Liver (tissue), 9 donors: ENCODE measurements around the gene AOPEP. TPM values are rescaled to one million over a fixed set of nuclear protein-coding genes. Genes with fewer than 3 reads are reported as not detected.

ENCODE experiments used
- DNase-seq: peaks from one replicate; pipeline ENCODE4 v3.0.0-alpha.2; 2017; ENCODE audit warnings: low spot score
- H3K27ac ChIP-seq, 2 donors: one replicate each; pipeline ENCODE4 v1.7.0; 2013; ENCODE audit warnings: inconsistent platforms in 2 of 2, low read length in 2 of 2, control low read depth in 1 of 2, low read depth in 1 of 2, mild to moderate bottlenecking in 1 of 2
- H3K27me3 ChIP-seq, 4 donors: one replicate each; pipeline versions ENCODE4 v1.6.1 to v1.7.0; 2013; ENCODE audit warnings: low read length in 3 of 4, inconsistent platforms in 1 of 4, mild to moderate bottlenecking in 1 of 4, moderate library complexity in 1 of 4; ENCODE audit not compliant: control insufficient read depth in 4 of 4, insufficient read depth in 4 of 4
- H3K36me3 ChIP-seq, 4 donors: one replicate each; pipeline versions ENCODE4 v1.6.1 to v1.7.0; 2013; ENCODE audit warnings: low read length in 3 of 4, mild to moderate bottlenecking in 3 of 4, low read depth in 1 of 4, moderate library complexity in 1 of 4; ENCODE audit not compliant: control insufficient read depth in 4 of 4, insufficient read depth in 3 of 4
- H3K4me1 ChIP-seq, 4 donors: one replicate each; pipeline versions ENCODE4 v1.6.1 to v1.7.0; 2013; ENCODE audit warnings: low read length in 3 of 4, mild to moderate bottlenecking in 3 of 4, moderate library complexity in 1 of 4; ENCODE audit not compliant: control insufficient read depth in 4 of 4, insufficient read depth in 4 of 4
- H3K4me3 ChIP-seq, 3 donors: one replicate each; pipeline versions ENCODE4 v1.6.1 to v1.7.0; 2013; ENCODE audit warnings: low read length in 3 of 3, control low read depth in 1 of 3, low read depth in 1 of 3, mild to moderate bottlenecking in 1 of 3
- H3K9ac ChIP-seq, 2 donors: one replicate each; pipeline ENCODE4 v1.7.0; 2013; ENCODE audit warnings: low read length in 2 of 2, mild to moderate bottlenecking in 2 of 2, moderate library complexity in 2 of 2, control low read depth in 1 of 2, low read depth in 1 of 2
- H3K9me3 ChIP-seq, 4 donors: one replicate each; pipeline versions ENCODE4 v1.6.1 to v1.7.0; 2013; ENCODE audit warnings: low read length in 3 of 4; ENCODE audit not compliant: control insufficient read depth in 4 of 4
- EGR1 ChIP-seq, 2 donors: IDR thresholded peaks; 2 replicates each; pipeline ENCODE4 v1.6.1; 2016 to 2018; ENCODE audit warnings: antibody characterized with exemption in 2 of 2, low read depth in 2 of 2
- FOXA1 ChIP-seq: IDR thresholded peaks from 2 replicates; pipeline ENCODE4 v1.6.1; 2016; ENCODE audit warnings: antibody characterized with exemption
- FOXA2 ChIP-seq: IDR thresholded peaks from 2 replicates; pipeline ENCODE4 v1.6.1; 2016; ENCODE audit warnings: antibody characterized with exemption
- GABPA ChIP-seq, 2 donors: IDR thresholded peaks in 1 of 2; conservative IDR thresholded peaks in 1 of 2; 2 replicates each; pipeline ENCODE4 v1.6.1; 2016; ENCODE audit warnings: antibody characterized with exemption in 2 of 2, mild to moderate bottlenecking in 1 of 2, moderate library complexity in 1 of 2
- HNF4A ChIP-seq, 2 donors: conservative IDR thresholded peaks; 2 replicates each; pipeline ENCODE4 v1.6.1; 2016; ENCODE audit warnings: antibody characterized with exemption in 2 of 2, mild to moderate bottlenecking in 2 of 2
- HNF4G ChIP-seq: IDR thresholded peaks from 2 replicates; pipeline ENCODE4 v1.6.1; 2016; ENCODE audit warnings: antibody characterized with exemption
- JUND ChIP-seq, 2 donors: IDR thresholded peaks; 2 replicates each; pipeline ENCODE4 v1.6.1; 2016; ENCODE audit warnings: antibody characterized with exemption in 2 of 2
- NR2F2 ChIP-seq: IDR thresholded peaks from 2 replicates; pipeline ENCODE4 v1.6.1; 2016; ENCODE audit warnings: antibody characterized with exemption
- RAD21 ChIP-seq, 2 donors: IDR thresholded peaks; 2 replicates each; pipeline ENCODE4 v1.6.1; 2016; ENCODE audit warnings: antibody characterized with exemption in 2 of 2, mild to moderate bottlenecking in 2 of 2
- RXRA ChIP-seq, 2 donors: IDR thresholded peaks; 2 replicates each; pipeline ENCODE4 v1.6.1; 2017 to 2018; ENCODE audit warnings: antibody characterized with exemption in 2 of 2, mild to moderate bottlenecking in 1 of 2
- SP1 ChIP-seq: IDR thresholded peaks from 2 replicates; pipeline ENCODE4 v1.6.1; 2018; ENCODE audit warnings: antibody characterized with exemption, mild to moderate bottlenecking
- TAF1 ChIP-seq: conservative IDR thresholded peaks from 2 replicates; pipeline ENCODE4 v1.6.1; 2016; ENCODE audit warnings: antibody characterized with exemption, mild to moderate bottlenecking
- YY1 ChIP-seq: IDR thresholded peaks from 2 replicates; pipeline ENCODE4 v1.6.1; 2016; ENCODE audit warnings: antibody characterized with exemption, mild to moderate bottlenecking
- WGBS: extraction: QIAGEN DNeasy Blood & Tissue Kit; methylation state at CpG from one replicate; pipeline ENCODE4 v1.1.7; 2013; 5-methylcytosine and 5-hydroxymethylcytosine counted together
- polyA plus RNA-seq, 2 donors: library from polyadenylated mRNA; stranded (reverse) in 1 of 2; unstranded in 1 of 2; fragments of 200-250 nt in 1 of 2; fragments of >200 nt in 1 of 2; fragmentation: Nextera tagmentation in 1 of 2; extraction: Ambion mirVana in 1 of 2; gene quantifications; one replicate each; pipeline versions ENCODE4 v1.2.1 to v1.2.3, GENCODE V29; 2013 to 2015
- total RNA-seq, 2 donors: library from RNA; depleted of rRNA; stranded (reverse); fragments of >200 nt; gene quantifications; one replicate each; pipeline ENCODE4 v1.2.3, GENCODE V29; 2014
- TF ChIP-seq, protein P1 (sequence below): IDR thresholded peaks from 2 replicates; pipeline ENCODE4 v1.6.1; 2016; ENCODE audit warnings: antibody characterized with exemption
- TF ChIP-seq, protein P2 (sequence below): IDR thresholded peaks from 2 replicates; pipeline ENCODE4 v1.6.1; 2016; ENCODE audit warnings: antibody characterized with exemption
- TF ChIP-seq, protein P3 (sequence below): IDR thresholded peaks from 2 replicates; pipeline ENCODE4 v1.6.1; 2016; ENCODE audit warnings: antibody characterized with exemption
- TF ChIP-seq, protein P4 (sequence below): fragments of 150-350 bp; IDR thresholded peaks from 2 replicates; pipeline ENCODE4 v1.5.1; 2017; ENCODE audit warnings: improper control_type of control experiment, low read depth, low read length; ENCODE audit not compliant: missing input control
- TF ChIP-seq, protein P5 (sequence below): IDR thresholded peaks from 2 replicates; pipeline ENCODE4 v1.6.1; 2016; ENCODE audit warnings: antibody characterized with exemption, mild to moderate bottlenecking
- donor health status: healthy.
- donor health status: healthy.
- donor health status: healthy.
- donor health status: healthy.
- donor health status: healthy.

The AOPEP gene
- total and polyA plus RNA-seq, 4 donors: 22.2 to 77.1 (median 34.8) TPM

DNA sequence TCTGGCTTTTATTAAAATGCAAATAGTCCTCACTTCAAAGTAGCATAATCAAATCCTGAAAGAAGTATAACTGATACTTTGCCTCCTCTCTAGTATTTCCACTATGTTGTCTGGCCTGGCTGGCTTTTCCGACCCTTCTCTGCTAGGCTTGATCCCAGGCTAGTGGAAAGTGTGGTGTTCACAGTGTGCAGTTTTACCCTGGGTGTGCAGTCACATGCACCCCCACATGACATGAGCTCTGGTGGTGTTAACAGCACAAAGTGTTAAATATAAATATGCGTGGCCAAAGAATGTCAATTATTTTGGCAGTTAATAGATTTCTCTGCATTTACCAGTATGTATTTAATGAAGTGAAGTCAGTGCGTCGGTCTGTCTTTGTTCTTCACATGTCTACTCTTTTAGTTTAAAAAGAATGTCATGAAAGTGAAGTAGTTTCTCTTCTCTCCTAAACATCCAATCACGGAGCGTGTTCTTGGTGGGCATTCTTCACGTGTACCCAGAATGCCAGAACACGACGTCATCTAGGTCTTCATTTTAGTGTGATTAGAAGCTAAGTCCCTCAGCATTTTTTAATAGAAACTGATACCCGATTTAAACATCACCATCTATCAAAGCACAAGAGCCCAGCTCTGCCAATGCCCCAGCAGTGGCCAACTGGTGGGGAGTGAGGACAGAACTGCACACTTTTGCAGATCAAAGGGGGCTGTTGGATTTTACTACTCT is 304.6 kb downstream of the AOPEP start:
- TF ChIP-seq FOXA2 (no peak), HNF4G (no peak), RAD21 (IDR thresholded peaks at IDR 0.05) (no peak), NR2F2 (no peak), TAF1 (no peak), YY1 (no peak), FOXA1 (no peak), JUND (IDR thresholded peaks at IDR 0.05) (no peak), GABPA (IDR thresholded peaks at IDR 0.05 in 1 of 2, conservative IDR thresholded peaks at IDR 0.05 in 1 of 2) (no peak), HNF4A (conservative IDR thresholded peaks at IDR 0.05) (no peak), EGR1 (IDR thresholded peaks at IDR 0.05; ENCODE audit: low read depth in 2 of 2) (no peak), RXRA (IDR thresholded peaks at IDR 0.05) (no peak), SP1 (no peak)
- TF ChIP-seq, protein P1, sequence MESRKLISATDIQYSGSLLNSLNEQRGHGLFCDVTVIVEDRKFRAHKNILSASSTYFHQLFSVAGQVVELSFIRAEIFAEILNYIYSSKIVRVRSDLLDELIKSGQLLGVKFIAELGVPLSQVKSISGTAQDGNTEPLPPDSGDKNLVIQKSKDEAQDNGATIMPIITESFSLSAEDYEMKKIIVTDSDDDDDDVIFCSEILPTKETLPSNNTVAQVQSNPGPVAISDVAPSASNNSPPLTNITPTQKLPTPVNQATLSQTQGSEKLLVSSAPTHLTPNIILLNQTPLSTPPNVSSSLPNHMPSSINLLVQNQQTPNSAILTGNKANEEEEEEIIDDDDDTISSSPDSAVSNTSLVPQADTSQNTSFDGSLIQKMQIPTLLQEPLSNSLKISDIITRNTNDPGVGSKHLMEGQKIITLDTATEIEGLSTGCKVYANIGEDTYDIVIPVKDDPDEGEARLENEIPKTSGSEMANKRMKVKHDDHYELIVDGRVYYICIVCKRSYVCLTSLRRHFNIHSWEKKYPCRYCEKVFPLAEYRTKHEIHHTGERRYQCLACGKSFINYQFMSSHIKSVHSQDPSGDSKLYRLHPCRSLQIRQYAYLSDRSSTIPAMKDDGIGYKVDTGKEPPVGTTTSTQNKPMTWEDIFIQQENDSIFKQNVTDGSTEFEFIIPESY: no peak
- TF ChIP-seq, protein P2, sequence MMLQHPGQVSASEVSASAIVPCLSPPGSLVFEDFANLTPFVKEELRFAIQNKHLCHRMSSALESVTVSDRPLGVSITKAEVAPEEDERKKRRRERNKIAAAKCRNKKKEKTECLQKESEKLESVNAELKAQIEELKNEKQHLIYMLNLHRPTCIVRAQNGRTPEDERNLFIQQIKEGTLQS: no peak
- TF ChIP-seq, protein P3, sequence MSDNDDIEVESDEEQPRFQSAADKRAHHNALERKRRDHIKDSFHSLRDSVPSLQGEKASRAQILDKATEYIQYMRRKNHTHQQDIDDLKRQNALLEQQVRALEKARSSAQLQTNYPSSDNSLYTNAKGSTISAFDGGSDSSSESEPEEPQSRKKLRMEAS: no peak
- TF ChIP-seq, protein P4, sequence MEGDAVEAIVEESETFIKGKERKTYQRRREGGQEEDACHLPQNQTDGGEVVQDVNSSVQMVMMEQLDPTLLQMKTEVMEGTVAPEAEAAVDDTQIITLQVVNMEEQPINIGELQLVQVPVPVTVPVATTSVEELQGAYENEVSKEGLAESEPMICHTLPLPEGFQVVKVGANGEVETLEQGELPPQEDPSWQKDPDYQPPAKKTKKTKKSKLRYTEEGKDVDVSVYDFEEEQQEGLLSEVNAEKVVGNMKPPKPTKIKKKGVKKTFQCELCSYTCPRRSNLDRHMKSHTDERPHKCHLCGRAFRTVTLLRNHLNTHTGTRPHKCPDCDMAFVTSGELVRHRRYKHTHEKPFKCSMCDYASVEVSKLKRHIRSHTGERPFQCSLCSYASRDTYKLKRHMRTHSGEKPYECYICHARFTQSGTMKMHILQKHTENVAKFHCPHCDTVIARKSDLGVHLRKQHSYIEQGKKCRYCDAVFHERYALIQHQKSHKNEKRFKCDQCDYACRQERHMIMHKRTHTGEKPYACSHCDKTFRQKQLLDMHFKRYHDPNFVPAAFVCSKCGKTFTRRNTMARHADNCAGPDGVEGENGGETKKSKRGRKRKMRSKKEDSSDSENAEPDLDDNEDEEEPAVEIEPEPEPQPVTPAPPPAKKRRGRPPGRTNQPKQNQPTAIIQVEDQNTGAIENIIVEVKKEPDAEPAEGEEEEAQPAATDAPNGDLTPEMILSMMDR: no peak
- TF ChIP-seq, protein P5, sequence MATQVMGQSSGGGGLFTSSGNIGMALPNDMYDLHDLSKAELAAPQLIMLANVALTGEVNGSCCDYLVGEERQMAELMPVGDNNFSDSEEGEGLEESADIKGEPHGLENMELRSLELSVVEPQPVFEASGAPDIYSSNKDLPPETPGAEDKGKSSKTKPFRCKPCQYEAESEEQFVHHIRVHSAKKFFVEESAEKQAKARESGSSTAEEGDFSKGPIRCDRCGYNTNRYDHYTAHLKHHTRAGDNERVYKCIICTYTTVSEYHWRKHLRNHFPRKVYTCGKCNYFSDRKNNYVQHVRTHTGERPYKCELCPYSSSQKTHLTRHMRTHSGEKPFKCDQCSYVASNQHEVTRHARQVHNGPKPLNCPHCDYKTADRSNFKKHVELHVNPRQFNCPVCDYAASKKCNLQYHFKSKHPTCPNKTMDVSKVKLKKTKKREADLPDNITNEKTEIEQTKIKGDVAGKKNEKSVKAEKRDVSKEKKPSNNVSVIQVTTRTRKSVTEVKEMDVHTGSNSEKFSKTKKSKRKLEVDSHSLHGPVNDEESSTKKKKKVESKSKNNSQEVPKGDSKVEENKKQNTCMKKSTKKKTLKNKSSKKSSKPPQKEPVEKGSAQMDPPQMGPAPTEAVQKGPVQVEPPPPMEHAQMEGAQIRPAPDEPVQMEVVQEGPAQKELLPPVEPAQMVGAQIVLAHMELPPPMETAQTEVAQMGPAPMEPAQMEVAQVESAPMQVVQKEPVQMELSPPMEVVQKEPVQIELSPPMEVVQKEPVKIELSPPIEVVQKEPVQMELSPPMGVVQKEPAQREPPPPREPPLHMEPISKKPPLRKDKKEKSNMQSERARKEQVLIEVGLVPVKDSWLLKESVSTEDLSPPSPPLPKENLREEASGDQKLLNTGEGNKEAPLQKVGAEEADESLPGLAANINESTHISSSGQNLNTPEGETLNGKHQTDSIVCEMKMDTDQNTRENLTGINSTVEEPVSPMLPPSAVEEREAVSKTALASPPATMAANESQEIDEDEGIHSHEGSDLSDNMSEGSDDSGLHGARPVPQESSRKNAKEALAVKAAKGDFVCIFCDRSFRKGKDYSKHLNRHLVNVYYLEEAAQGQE: no peak
- no peak for DNase-seq
- no peaks in the 10 kb centered on the region for H3K27me3 ChIP-seq
- H3K4me1 ChIP-seq: peaks cover 14 to 57% (median 43%) of the 10 kb centered on the region in 4 donors
- 84% methylated on average over 10 of the region's 10 CpGs for WGBS
- H3K4me3 ChIP-seq: no peak overlapping the region
- no peaks in the 10 kb centered on the region for H3K9me3 ChIP-seq
- no peak overlapping the region for H3K9ac ChIP-seq
- H3K27ac ChIP-seq: peak overlapping the region; percentile 60 to 79
- H3K36me3 ChIP-seq: peaks cover 1 to 35% (median 10%) of the 10 kb centered on the region in 4 donors
